K562 (cell line): ENCODE measurements around the gene CAPZA1. TPM values are rescaled to one million over a fixed set of nuclear protein-coding genes. Genes with fewer than 3 reads are reported as not detected.

Experiments used
- CREB5 ChIP-seq: fragments of 250-450 bp; sonication (Bioruptor Pico); IDR thresholded peaks from 2 replicates; pipeline ENCODE4 v1.5.0; 2020; ENCODE audit warnings: mild to moderate bottlenecking
- CTBP1 ChIP-seq: fragments of 450-650 bp; IDR thresholded peaks from 2 replicates; pipeline ENCODE4 v1.6.1; 2016; ENCODE audit warnings: borderline replicate concordance
- GABPB1 ChIP-seq: sonication (generic); formaldehyde crosslinking; IDR thresholded peaks from 2 replicates; pipeline ENCODE4 v1.8.0; 2022; ENCODE audit warnings: mild to moderate bottlenecking, missing genetic modification reagents
- GTF2A2 ChIP-seq: IDR thresholded peaks from 2 replicates; pipeline ENCODE4 v1.6.1; 2016; ENCODE audit warnings: mild to moderate bottlenecking, missing genetic modification characterization, missing compliant biosample characterization
- ID3 ChIP-seq, 2 experiments: fragments of 250-450 bp in 1 of 2; fragments of 450-650 bp in 1 of 2; sonication (Bioruptor Pico) in 1 of 2; IDR thresholded peaks; 2 replicates each; pipeline versions ENCODE4 v1.6.1 to v1.8.0; 2016 to 2021; ENCODE audit warnings: mild to moderate bottlenecking in 2 of 2, moderate library complexity in 2 of 2, missing compliant biosample characterization in 1 of 2, missing genetic modification characterization in 1 of 2
- ILK ChIP-seq: fragments of 450-650 bp; IDR thresholded peaks from 2 replicates; pipeline ENCODE4 v1.6.1; 2016; ENCODE audit warnings: missing genetic modification characterization, low read depth, mild to moderate bottlenecking, missing compliant biosample characterization, moderate library complexity, borderline replicate concordance
- MED1 ChIP-seq: sonication (generic); formaldehyde crosslinking; IDR thresholded peaks from 2 replicates; pipeline ENCODE4 v1.8.1; 2023; ENCODE audit warnings: missing genetic modification reagents, borderline replicate concordance
- MYBL2 ChIP-seq, 2 experiments: fragments of 450-650 bp in 1 of 2; sonication (generic) in 1 of 2; formaldehyde crosslinking in 1 of 2; IDR thresholded peaks; 2 replicates each; pipeline versions ENCODE4 v1.6.1 to v1.8.1; 2017 to 2022; ENCODE audit warnings: borderline replicate concordance in 1 of 2, inconsistent platforms in 1 of 2, low read depth in 1 of 2, mild to moderate bottlenecking in 1 of 2, missing genetic modification reagents in 1 of 2, moderate library complexity in 1 of 2
- PHF20 ChIP-seq: fragments of 450-650 bp; IDR thresholded peaks from 2 replicates; pipeline ENCODE4 v1.6.1; 2018; ENCODE audit not compliant: partially characterized antibody
- PHF21A ChIP-seq: fragments of 450-650 bp; IDR thresholded peaks from 2 replicates; pipeline ENCODE4 v1.6.1; 2017; ENCODE audit warnings: low read depth, borderline replicate concordance
- RBM25 ChIP-seq: fragments of 200-400 bp; formaldehyde crosslinking; IDR thresholded peaks from 2 replicates; pipeline ENCODE4 v1.6.1; 2018; ENCODE audit warnings: low read length, low read depth, moderate library complexity; ENCODE audit not compliant: severe bottlenecking
- SMAD2 ChIP-seq: fragments of 150-350 bp; IDR thresholded peaks from 2 replicates; pipeline ENCODE4 v1.6.1; 2014; ENCODE audit warnings: low read depth, mild to moderate bottlenecking, low read length
- STAT6 ChIP-seq: sonication (generic); formaldehyde crosslinking; IDR thresholded peaks from 2 replicates; pipeline ENCODE4 v1.8.1; 2023; ENCODE audit warnings: mild to moderate bottlenecking, missing genetic modification reagents
- TAL1 ChIP-seq: fragments of 450-650 bp; IDR thresholded peaks from 2 replicates; pipeline ENCODE4 v1.6.1; 2016; ENCODE audit warnings: mild to moderate bottlenecking
- ZNF23 ChIP-seq: fragments of 250-450 bp; sonication (Bioruptor Pico); IDR thresholded peaks from 2 replicates; pipeline ENCODE4 v1.4.0; 2020; ENCODE audit warnings: mild to moderate bottlenecking
- polyA plus RNA-seq, 8 experiments: library from polyadenylated mRNA; depleted of rRNA in 4 of 8; stranded (reverse) in 5 of 8; unstranded in 3 of 8; fragments of >200 nt; fragmentation: Nextera tagmentation in 2 of 8; fragmentation: Illumina TruSeq in 1 of 8; extraction: Ambion mirVana in 2 of 8; extraction: Trizol in 1 of 8; gene quantifications; 2 replicates each; pipeline versions ENCODE4 v1.2.1 to v1.2.3, GENCODE V29; 2011 to 2014; ENCODE audit warnings: inconsistent platforms in 1 of 8, missing spikeins in 1 of 8
- total RNA-seq, 7 experiments: library from RNA; depleted of rRNA in 6 of 7; stranded (reverse); fragments of >200 nt in 6 of 7; fragmentation: Illumina TruSeq in 2 of 7; extraction: Trizol in 2 of 7; gene quantifications; 2 replicates each; pipeline versions ENCODE4 v1.2.1 to v1.2.3, GENCODE V29; 2011 to 2021; ENCODE audit warnings: low replicate concordance in 1 of 7
- TF ChIP-seq, protein P1 (sequence below): sonication (generic); formaldehyde crosslinking; IDR thresholded peaks from 2 replicates; pipeline ENCODE4 v1.8.1; 2023; ENCODE audit warnings: mild to moderate bottlenecking, missing genetic modification reagents

The CAPZA1 gene
- total and polyA plus RNA-seq, 9 of the 15 experiments (the other 6 are each of a cell fraction or from before 2014, with no cell fraction given) = 237 to 1,020 (median 306) TPM

- no peak for TF ChIP-seq SMAD2
- TF ChIP-seq ZNF23 (CRISPR knock-in tag) = no peak
- no peak for TF ChIP-seq PHF21A
- TF ChIP-seq, protein P1, sequence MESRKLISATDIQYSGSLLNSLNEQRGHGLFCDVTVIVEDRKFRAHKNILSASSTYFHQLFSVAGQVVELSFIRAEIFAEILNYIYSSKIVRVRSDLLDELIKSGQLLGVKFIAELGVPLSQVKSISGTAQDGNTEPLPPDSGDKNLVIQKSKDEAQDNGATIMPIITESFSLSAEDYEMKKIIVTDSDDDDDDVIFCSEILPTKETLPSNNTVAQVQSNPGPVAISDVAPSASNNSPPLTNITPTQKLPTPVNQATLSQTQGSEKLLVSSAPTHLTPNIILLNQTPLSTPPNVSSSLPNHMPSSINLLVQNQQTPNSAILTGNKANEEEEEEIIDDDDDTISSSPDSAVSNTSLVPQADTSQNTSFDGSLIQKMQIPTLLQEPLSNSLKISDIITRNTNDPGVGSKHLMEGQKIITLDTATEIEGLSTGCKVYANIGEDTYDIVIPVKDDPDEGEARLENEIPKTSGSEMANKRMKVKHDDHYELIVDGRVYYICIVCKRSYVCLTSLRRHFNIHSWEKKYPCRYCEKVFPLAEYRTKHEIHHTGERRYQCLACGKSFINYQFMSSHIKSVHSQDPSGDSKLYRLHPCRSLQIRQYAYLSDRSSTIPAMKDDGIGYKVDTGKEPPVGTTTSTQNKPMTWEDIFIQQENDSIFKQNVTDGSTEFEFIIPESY (CRISPR knock-in tag) = 0 out of 2 replicates have a peak, but pooled peaks have one; percentile 26
- TF ChIP-seq PHF20 = no peak
- no peak for TF ChIP-seq GABPB1 (CRISPR knock-in tag)
- no peak for TF ChIP-seq MED1 (CRISPR knock-in tag)
- TF ChIP-seq CREB5 (CRISPR knock-in tag) = no peak
- TF ChIP-seq MYBL2 (IDR thresholded peaks at IDR 0.05; ENCODE audit: low read depth) = no peak
- no peak for TF ChIP-seq MYBL2 (CRISPR knock-in tag; IDR thresholded peaks at IDR 0.05; ENCODE audit: borderline replicate concordance)
- no peak for TF ChIP-seq GTF2A2 (tag)
- TF ChIP-seq TAL1 = no peak
- TF ChIP-seq STAT6 (CRISPR knock-in tag) = no peak
- TF ChIP-seq ID3 (CRISPR knock-in tag; IDR thresholded peaks at IDR 0.05) = no peak
- no peak for TF ChIP-seq ID3 (tag; IDR thresholded peaks at IDR 0.05)
- no peak for TF ChIP-seq ILK (tag)
- TF ChIP-seq RBM25 = no peak
- peak; percentile 60 for TF ChIP-seq CTBP1
These were observed 94.1 kb downstream of the CAPZA1 start (continued) for GRCh38 chr1:112713466-112714312.
